GM10248 (cell line): Measurements from ENCODE around the gene SLX4.

Source experiments
- CTCF ChIA-PET: fragments of 300-600 bp; sonication (Branson Sonifier 250); formaldehyde crosslinking; extraction: SDS; loops from one replicate; lab custom pipeline; 2021; ENCODE audit warnings: antibody characterized with exemption; lab: Yijun Ruan, JAX
- POLR2A ChIA-PET: fragments of 350-650 bp; sonication (Branson Sonifier 250); formaldehyde crosslinking; extraction: SDS; loops from one replicate; lab custom pipeline; 2020; ENCODE audit warnings: antibody characterized with exemption; lab: Yijun Ruan, JAX
- DNase-seq: peaks from one replicate; pipeline ENCODE4 v3.0.0; 2012; ENCODE audit errors: extremely low spot score
- TF ChIP-seq, protein P1 (sequence below): IDR thresholded peaks from 2 replicates; pipeline ENCODE4 v1.5.1; 2012; ENCODE audit warnings: mild to moderate bottlenecking, low read depth; ENCODE audit errors: extremely low read depth, missing control alignments, control extremely low read depth

Gene SLX4

DNA sequence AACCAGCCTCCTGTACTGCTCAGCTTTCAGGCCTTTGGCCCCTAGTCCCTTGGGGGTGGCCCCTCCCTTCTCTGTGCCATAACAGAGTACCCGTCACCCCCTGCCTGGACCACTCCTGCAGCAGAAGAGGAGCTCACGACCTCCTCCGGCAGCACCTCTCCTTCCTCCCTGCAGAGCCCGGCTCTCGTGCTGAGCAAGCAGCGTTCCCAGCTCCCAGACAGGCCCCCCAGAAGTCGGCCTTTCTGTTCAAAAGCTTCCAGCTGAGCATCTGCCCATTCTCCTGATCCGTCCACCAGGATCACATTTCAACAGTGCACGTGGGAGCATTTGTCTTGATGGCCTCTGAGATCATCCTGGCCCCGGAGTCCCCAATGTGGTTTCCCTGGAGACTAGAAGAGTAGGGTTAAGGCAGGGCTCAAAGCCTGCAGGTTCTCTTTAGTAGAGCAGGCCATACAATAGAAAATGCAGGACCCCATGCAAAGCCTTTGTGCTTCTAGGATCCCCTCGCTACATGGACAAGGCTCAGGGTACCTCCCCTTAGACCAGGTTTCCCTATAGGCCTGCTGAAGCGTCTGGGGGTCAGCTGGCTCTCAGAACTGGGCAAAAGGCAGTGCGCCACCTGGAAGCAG, 69.8 kb downstream of the SLX4 start:
- ChIA-PET POLR2A (no interaction called here), CTCF (interaction anchor here (1.4 kb wide), 1 partner anchor 13 kb away, joined by 4 read pairs; no protein-coding TSS in a partner anchor)
- DNase-seq = no peak
- TF ChIP-seq, protein P1, sequence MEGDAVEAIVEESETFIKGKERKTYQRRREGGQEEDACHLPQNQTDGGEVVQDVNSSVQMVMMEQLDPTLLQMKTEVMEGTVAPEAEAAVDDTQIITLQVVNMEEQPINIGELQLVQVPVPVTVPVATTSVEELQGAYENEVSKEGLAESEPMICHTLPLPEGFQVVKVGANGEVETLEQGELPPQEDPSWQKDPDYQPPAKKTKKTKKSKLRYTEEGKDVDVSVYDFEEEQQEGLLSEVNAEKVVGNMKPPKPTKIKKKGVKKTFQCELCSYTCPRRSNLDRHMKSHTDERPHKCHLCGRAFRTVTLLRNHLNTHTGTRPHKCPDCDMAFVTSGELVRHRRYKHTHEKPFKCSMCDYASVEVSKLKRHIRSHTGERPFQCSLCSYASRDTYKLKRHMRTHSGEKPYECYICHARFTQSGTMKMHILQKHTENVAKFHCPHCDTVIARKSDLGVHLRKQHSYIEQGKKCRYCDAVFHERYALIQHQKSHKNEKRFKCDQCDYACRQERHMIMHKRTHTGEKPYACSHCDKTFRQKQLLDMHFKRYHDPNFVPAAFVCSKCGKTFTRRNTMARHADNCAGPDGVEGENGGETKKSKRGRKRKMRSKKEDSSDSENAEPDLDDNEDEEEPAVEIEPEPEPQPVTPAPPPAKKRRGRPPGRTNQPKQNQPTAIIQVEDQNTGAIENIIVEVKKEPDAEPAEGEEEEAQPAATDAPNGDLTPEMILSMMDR = no peak

DNA sequence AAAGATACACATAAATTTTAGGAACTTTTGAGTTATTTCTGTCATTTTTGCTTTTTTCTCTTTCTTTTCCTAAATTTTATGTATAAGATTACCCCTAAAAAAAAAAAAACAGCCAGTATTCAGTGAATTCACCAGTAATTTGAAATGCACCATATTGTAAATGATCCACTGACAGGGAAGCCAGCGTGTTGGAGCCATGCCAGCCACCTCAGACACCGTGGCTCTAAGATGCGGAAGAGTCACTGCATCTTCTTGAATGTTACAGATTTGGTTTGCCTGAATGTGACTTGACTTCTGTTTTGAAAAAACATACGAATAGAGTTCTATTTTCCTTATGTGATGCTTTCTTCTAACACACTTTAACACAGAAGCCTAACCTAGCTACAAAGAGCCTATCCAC, 73.2 kb downstream of the SLX4 start:
- TF ChIP-seq, protein P1 = no peak
- no peak for DNase-seq
- ChIA-PET CTCF (interaction anchor here (1.2 kb wide), 1 partner anchor 11 kb away, joined by 3 read pairs; no protein-coding TSS in a partner anchor), POLR2A (no interaction called here)

DNA sequence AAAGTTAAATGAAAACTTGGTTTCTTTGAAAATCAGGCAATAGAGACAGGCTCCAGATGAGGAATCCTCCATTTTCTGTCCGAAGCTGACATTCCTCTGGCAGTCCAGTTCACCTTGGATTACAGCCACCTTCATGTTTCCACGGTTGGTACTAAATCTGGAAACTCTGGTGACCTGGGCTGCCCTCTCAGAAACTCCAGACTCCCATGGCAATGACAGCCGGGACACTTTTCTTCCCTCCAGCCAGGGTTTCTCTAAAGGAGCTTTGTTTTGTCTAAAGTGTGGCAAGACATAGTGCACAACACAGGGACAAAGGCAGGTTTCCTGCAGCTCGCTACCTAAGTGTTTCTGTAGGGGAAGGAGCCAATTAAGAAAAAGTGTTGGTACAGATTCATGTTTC, 74.6 kb downstream of the SLX4 start:
- ChIA-PET CTCF (interaction anchor here (0.7 to 0.9 kb wide), 2 partner anchors 10 to 12 kb away, joined by 4 read pairs; no protein-coding TSS in a partner anchor), POLR2A (no interaction called here)
- DNase-seq = no peak
- TF ChIP-seq, protein P1 = no peak

DNA sequence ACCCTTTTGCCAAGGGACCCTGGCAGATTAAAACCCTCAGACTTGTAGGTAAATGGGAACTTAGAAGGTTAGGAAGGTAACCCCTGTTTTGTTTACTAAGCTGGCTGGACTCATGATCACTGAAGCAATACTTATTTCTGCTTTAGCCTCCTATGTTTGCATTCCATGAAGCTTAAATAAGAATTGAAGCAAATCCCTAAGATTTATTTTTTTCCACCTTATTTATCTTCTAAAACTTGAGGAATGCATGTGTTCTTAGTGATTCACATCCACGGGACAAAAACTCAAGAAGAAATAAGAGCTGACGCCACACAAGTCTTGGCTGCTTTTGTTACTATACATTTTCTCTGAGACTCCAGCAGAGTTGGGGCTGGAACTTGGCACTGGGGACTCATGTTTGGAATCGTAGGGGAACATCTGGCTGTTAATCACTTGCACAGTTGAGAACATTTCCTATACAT, 75.1 kb downstream of the SLX4 start:
- ChIA-PET CTCF (interaction anchor here (0.9 kb wide), 1 partner anchor 13 kb away, joined by 4 read pairs; no protein-coding TSS in a partner anchor), POLR2A (no interaction called here)
- TF ChIP-seq, protein P1 = no peak
- DNase-seq = no peak

DNA sequence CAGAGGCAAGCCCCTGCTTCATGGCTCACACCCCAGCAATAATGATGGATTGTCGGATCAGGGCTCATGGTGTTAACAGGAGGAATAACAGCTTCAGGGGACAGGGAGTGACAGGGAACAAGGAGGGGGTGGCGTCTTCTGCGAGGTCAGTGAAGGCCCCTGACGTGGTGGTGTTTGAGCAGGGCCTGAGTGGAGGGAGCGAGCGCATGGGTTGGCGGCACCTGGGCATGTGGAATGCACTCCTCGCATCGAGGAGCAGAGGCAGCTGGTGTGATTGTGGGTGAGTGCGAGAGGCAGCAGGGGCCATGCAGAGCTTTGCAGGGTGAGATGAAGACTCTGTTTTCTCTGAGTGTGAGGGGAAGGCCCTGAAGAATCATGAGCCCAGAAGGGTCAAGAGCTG, 77.3 kb downstream of the SLX4 start:
- ChIA-PET POLR2A (no interaction called here), CTCF (interaction anchor here (1.2 to 1.4 kb wide), 2 partner anchors 9 to 10 kb away, joined by 3 read pairs; no protein-coding TSS in a partner anchor)
- no peak for DNase-seq

DNA sequence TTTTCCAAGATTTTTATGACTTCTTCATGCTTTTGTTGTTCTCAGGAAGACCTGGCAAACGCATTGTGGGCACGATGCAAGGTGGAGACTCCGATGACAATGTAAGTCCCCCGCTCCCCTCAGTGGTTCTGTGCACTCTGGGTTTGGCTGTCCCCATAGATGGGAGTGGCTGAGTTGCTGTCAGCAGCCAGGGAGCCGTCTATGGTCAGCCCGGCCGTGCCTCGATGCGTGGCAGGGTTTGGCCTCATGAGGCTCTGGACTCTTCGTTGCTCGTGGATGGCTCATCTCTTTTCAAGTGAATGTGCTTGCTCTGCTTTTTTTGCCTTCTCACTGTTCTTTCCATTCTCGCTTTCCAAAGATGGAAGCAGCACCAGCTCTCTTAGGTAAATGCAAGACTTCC, 78.7 kb downstream of the SLX4 start:
- TF ChIP-seq, protein P1 = no peak
- POLR2A ChIA-PET = no interaction called here
- CTCF ChIA-PET = interaction anchor here (1.3 to 1.4 kb wide), 2 partner anchors 10 to 14 kb away, joined by 3 to 4 read pairs; no protein-coding TSS in a partner anchor
- DNase-seq = no peak

More for the DNA sequence above, 77.3 kb downstream of the SLX4 start:
- TF ChIP-seq, protein P1 = no peak
